ENCODE data around the gene EXOC1. TPM values are rescaled to one million over a fixed set of nuclear protein-coding genes. Genes with fewer than 3 reads are reported as not detected.
A peak's percentile ranks its signal among the peaks of the same experiment; 100 is the strongest.

Gene EXOC1
- total RNA-seq, 1 experiment from 2014 or later = 17.6 TPM

GRCh38 chr4:55866973-55867574 lies 13.6 kb downstream of the EXOC1 start:
- ChIA-PET RAD21 (ENCODE audit: low non-redundant PET in 1 of 2, low total read pairs in 2 of 2, uncharacterized antibody in 2 of 2, unreplicated experiment in 2 of 2) (no interaction called here), CTCF (interaction anchor here (0.7 to 2.1 kb wide), 11 partner anchors 10 to 895 kb away, joined by 3 to 9 read pairs (median 3); partner anchors contain the start of gene CEP135), POLR2A (no interaction called here)
- Histone ChIP-seq H3K9ac (ENCODE audit: low read length) (no peak overlapping the region), H3K4me1 (ENCODE audit: control insufficient read depth in 1 of 2, insufficient read depth in 2 of 2, low read length in 2 of 2) (peaks cover 12 to 26% of the 10 kb centered on the region in 2 experiments), H3K27ac (ENCODE audit: low read depth, low read length) (peak overlapping the region; percentile 49; the same call in 1 of the 2 replicates), H3K36me3 (ENCODE audit: control insufficient read depth in 1 of 2, insufficient read depth in 2 of 2, low read length in 2 of 2) (peaks cover 5 to 15% of the 10 kb centered on the region in 2 experiments; a peak in 3 of 4 replicates), H3K79me2 (ENCODE audit: insufficient read depth, low read length) (no peaks in the 10 kb centered on the region), H3K4me2 (ENCODE audit: low read length) (peak overlapping the region; percentile 62), H3K9me2 (ENCODE audit: insufficient read depth) (no peaks in the 10 kb centered on the region), H2AFZ (ENCODE audit: low read depth, low read length, poor library complexity, severe bottlenecking) (no peak overlapping the region), H4K20me1 (ENCODE audit: insufficient read depth) (no peaks in the 10 kb centered on the region), H3K9me3 (ENCODE audit: control insufficient read depth in 1 of 2, insufficient read depth in 1 of 2, low read depth in 1 of 2, low read length in 2 of 2) (no peaks in the 10 kb centered on the region), H3K4me3 (replicated peaks in 1 of 2; ENCODE audit: low read depth in 1 of 2, low read length in 2 of 2) (no peak overlapping the region), H3K27me3 (ENCODE audit: insufficient read depth, low read length) (no peaks in the 10 kb centered on the region)
- ATAC-seq (peak; percentile 87), DNase-seq (ENCODE audit: low read depth, low spot score) (peak; percentile 51)
- TF ChIP-seq TCF7L2 (IDR thresholded peaks at IDR 0.05; ENCODE audit: borderline replicate concordance, extremely low read depth, insufficient read depth, insufficient read length) = no peak
- no peak for TF ChIP-seq POLR2A (IDR thresholded peaks at IDR 0.05; ENCODE audit: borderline replicate concordance, extremely low read depth, insufficient read depth, insufficient read length)
- TF ChIP-seq RAD21 (IDR thresholded peaks at IDR 0.05; ENCODE audit: low read depth) = peak; percentile 76
- no peak for TF ChIP-seq YY1 (IDR thresholded peaks at IDR 0.05; ENCODE audit: extremely low read depth, insufficient replicate concordance, low read depth, low read length)
- TF ChIP-seq ATF3 (IDR thresholded peaks at IDR 0.05) = no peak
- no peak for TF ChIP-seq POLR2AphosphoS5 (IDR thresholded peaks at IDR 0.05; ENCODE audit: low read depth, low read length)
- no peak for TF ChIP-seq SP1 (IDR thresholded peaks at IDR 0.05; ENCODE audit: low read depth)
- no peak for TF ChIP-seq SIN3A (IDR thresholded peaks at IDR 0.05; ENCODE audit: low read depth)
- TF ChIP-seq, protein P1, sequence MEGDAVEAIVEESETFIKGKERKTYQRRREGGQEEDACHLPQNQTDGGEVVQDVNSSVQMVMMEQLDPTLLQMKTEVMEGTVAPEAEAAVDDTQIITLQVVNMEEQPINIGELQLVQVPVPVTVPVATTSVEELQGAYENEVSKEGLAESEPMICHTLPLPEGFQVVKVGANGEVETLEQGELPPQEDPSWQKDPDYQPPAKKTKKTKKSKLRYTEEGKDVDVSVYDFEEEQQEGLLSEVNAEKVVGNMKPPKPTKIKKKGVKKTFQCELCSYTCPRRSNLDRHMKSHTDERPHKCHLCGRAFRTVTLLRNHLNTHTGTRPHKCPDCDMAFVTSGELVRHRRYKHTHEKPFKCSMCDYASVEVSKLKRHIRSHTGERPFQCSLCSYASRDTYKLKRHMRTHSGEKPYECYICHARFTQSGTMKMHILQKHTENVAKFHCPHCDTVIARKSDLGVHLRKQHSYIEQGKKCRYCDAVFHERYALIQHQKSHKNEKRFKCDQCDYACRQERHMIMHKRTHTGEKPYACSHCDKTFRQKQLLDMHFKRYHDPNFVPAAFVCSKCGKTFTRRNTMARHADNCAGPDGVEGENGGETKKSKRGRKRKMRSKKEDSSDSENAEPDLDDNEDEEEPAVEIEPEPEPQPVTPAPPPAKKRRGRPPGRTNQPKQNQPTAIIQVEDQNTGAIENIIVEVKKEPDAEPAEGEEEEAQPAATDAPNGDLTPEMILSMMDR (IDR thresholded peaks at IDR 0.05 in 2 of 3, conservative IDR thresholded peaks at IDR 0.05 in 1 of 3; ENCODE audit: borderline replicate concordance in 1 of 3, insufficient read depth in 1 of 3, low read depth in 2 of 3, low read length in 2 of 3) = peak; percentile 33 to 79 (median 78); a peak in 5 of 6 replicates
- intact Hi-C loops (cut with micrococcal nuclease) = loop anchor here (10.0 kb wide), 2 partner anchors 422 to 522 kb away; partner anchors contain the start of gene SRD5A3
- no TSS peak for BruUV-seq (replicated peaks)
